Thyroid gland (tissue), 4 donors: ENCODE results near the gene OVOL3.

Experiments
- POLR2A ChIP-seq, 2 donors: fragments of 450-650 bp; IDR thresholded peaks; one replicate each; pipeline ENCODE4 v1.6.1; 2017; ENCODE audit warnings: antibody characterized with exemption in 2 of 2, mild to moderate bottlenecking in 2 of 2, moderate library complexity in 1 of 2
- TF ChIP-seq, protein P1 (sequence below), 6 experiments: fragments of 200-600 bp in 3 of 6; fragments of 450-650 bp in 3 of 6; sonication (generic) in 3 of 6; IDR thresholded peaks; one replicate each; pipeline ENCODE4 v1.5.1; 2016 to 2019; ENCODE audit warnings: antibody characterized with exemption in 6 of 6, mild to moderate bottlenecking in 2 of 6, inconsistent platforms in 1 of 6, moderate library complexity in 1 of 6

DNA sequence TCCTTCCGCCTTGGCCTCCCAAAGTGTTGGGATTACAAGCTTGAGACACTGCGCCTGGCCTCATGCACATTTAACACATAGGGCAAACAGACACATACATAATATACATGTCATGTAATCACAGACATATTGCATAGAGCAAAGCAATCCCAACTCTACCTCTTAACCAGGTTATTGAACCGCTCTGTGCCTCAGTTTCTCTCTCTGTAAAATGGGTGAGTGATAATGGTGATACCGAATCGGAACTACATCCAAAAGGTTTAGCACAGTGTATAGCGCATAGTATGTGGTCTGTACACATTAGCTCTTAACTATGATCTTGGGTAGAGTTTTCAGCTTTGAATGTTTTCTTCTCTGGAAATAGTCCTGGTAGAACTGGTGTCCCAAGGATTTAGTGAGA, 33.7 kb downstream of the OVOL3 start:
- TF ChIP-seq, protein P1, sequence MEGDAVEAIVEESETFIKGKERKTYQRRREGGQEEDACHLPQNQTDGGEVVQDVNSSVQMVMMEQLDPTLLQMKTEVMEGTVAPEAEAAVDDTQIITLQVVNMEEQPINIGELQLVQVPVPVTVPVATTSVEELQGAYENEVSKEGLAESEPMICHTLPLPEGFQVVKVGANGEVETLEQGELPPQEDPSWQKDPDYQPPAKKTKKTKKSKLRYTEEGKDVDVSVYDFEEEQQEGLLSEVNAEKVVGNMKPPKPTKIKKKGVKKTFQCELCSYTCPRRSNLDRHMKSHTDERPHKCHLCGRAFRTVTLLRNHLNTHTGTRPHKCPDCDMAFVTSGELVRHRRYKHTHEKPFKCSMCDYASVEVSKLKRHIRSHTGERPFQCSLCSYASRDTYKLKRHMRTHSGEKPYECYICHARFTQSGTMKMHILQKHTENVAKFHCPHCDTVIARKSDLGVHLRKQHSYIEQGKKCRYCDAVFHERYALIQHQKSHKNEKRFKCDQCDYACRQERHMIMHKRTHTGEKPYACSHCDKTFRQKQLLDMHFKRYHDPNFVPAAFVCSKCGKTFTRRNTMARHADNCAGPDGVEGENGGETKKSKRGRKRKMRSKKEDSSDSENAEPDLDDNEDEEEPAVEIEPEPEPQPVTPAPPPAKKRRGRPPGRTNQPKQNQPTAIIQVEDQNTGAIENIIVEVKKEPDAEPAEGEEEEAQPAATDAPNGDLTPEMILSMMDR (IDR thresholded peaks at IDR 0.05): no peak
- TF ChIP-seq POLR2A (IDR thresholded peaks at IDR 0.05): no peak
